ENCODE data around the gene PIKFYVE.
"Not testable (repeated sequence)": the region's sequence is repeated elsewhere in the genome, so short reads cannot be mapped to it uniquely, and the experiment has no call there.

Gene PIKFYVE

DNA sequence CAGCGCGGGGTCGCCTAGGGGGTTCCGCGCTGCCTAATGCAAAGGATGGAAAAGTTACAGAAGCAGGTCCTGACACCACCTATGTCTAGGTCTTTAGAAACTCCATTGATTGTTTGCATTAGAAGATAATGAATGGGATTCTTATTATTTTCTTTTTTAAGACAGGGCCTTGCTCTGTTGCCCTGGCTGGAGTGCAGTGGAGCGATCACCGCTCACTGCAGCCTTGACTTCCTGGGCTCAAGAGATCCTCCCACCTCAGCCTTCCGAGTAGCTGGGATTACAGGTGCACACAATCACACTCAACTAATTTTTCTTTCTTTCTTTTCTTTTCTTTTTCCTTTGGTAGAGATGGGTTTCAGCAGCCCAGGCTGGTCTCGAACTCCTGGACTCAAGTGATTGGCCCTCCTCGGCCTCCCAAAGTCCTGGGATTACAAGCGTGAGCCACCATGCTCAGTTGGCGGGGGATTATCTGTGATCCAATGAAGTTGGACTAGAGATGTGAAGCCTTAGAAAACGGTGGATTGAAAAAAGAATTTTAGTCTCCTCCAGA lies 10.4 kb upstream of the PIKFYVE start:
- no peak for DNase-seq

DNA sequence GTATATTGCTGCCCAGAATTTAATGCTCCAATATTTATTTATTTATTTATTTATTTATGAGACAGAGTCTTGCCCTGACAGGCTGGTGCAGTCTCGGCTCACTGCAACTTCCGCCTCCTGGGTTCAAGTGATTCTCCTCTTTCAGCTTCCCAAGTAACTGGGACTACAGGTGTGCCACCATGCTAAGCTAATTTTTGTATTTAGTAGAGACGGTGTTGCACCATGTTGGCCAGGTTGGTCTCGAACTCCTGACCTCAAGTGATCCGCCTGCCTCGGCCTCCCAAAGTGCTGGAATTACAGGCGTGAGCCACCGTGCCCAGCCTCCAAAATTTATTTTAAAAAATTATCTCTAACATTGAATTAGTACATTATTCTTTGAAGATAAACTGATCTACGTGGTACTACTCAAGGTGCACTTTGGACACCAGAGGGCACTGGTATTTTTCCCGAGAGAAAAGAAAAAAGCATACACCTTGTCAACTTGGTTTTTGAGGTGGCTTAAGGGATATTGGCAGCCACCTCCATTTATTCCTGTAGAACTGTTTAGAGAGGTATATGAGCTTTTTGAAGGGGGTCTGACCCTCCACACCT lies 9.8 kb upstream of the PIKFYVE start:
- DNase-seq = no peak

DNA sequence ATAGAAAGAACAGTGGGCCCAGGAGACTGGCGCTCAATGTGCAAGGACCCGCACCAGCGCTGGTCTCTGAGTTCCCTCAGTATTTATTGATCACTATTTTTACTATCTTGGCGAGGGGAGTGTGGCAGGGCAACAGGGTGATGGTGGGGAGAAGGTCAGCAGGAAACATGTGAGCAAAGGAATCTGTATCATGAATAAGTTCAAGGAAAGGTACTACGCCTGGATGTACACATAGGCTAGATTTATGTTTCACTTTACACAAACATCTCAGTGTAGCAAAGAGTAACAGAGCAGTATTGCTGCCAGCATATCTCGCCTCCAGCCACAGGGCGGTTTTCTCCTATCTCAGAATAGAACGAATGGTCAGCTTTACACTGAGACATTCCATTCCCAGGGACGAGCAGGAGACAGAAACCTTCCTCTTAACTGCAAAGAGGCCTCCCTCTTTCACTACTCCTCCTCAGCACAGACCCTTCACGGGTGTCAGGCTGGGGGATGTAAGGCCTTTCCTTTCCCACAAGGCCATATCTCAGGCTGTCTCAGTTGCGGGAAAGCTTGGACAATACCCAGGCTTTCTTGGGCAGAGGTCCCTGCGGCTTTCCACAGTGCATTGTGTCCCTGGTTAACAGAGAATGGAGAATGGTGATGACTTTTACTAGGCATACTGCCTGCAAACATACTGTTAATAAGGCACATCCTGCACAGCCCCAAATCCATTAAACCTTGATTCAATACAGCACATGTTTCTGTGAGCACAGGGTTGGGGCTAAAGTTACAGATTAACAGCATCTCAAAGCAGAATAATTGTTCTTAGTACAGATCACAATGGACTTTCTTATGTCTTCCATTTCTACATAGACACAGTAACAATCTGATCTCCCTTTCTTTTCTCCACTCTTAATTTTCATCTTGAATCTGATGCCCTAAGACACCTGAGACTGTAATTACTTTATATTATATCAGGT lies 8.9 kb upstream of the PIKFYVE start:
- DNase-seq = not testable (repeated sequence)

DNA sequence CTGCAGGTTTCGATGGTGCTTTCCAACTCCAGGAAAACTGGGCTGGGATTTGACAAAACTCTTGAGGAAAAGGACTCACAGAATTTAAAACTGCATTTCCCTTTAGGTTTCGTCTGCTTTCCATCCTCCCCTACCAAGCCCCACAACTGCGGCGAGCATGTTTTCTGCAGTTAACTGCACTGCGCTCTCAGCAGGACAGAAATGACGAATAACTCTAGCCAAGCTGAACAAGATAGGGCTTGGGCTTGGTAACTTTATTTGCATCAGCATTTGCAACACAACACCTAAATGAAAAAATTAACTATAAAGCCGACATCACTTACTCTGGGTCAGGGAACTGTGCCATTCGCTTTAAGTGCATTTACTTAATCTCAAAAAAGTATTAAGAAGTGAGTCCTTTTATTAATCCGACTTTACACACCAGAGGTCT lies 669 bp upstream of the PIKFYVE start:
- no peak for DNase-seq

DNA sequence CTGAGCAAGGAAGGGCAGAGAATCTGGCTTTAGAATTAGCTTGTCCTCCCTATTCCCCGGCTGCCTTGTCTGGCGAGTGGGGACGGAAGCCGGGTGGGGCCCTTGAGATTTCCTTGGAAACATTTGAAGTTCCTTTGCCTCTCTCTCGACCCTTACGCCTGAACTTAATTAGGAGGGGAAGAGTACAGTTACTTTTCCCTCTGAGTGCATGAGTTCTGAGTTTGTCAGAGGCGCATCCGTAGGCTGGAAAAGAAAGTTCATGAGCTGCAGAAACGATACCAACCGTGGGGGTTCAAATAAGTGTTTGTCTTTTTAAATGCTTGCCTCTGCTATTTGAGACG lies 468 bp downstream of the PIKFYVE start:
- DNase-seq = peak; percentile 8

DNA sequence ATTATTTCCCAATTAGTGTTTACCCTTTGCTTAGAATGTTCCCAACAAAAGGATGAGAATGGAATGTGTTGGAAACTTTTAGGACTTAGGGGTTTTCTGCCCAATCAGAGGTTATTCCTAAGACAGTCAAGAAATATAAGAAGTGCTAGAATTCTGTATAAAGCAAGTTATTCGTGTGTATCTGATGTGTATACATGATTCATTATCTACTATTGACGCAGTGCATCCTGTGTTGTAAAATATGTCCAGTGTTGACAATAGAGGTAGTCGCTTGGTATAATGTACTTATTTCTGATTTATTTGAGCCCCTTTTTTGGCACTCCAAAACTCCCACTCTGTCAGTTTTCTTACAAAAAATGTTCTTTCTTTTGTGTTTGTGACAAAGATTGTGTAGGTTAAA lies 881 bp downstream of the PIKFYVE start:
- no peak for DNase-seq

DNA sequence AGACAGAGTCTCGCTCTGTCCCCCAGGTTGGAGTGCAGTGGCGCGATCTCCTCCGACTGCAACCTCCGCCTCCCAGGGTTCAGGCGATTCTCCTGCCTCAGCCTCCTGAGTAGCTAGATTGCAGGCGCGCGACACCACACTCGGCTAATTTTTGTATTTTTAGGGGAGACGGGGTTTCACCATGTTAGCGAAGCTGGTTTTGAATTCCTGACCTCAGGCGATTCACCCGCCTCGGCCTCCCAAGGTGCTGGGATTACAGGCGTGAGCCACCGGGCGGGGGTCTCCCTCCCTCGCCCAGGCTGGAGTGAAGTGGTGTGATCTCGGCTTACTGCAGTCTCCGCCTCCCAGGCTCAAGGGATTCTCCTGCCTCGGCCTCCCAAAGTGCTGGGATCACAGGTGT lies 1.5 kb downstream of the PIKFYVE start:
- DNase-seq = not testable (repeated sequence)

DNA sequence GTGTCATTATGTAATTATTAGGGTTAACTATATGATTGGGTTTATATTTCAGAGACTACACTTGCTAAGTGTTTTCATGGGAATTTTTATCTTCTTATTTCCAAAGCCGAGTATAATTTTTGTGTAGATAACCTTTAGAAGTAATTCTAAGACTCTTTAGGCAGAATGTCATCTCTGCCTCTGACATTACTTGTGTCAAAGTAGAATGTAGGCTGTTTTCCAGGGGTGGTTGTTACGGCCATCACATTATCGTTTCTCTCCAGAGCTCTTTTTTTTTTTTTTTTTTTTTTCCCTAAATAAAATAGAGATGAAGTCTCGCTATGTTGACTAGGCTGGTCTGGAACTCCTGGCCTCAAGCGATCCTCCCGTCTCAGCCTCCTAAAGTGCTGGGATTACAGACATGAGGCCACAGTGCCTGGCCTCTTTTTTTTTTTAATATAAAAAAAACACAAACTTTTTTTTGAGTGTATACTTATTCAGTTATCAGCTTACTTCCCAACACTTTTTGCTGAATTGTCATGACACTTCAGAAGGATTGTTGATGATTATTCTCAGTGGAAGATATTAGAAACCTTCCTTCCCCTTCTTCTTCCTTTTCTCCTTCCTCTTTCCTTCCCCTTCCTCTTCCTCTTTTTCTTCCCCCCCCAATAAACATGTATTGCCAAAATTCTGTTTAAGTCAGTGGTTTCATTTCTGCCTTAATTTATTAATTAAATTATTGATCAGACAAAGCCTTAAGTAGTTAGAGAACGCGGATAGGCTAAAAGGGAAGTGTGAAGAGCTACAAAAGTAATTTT lies 2.3 kb downstream of the PIKFYVE start:
- DNase-seq = no peak

DNA sequence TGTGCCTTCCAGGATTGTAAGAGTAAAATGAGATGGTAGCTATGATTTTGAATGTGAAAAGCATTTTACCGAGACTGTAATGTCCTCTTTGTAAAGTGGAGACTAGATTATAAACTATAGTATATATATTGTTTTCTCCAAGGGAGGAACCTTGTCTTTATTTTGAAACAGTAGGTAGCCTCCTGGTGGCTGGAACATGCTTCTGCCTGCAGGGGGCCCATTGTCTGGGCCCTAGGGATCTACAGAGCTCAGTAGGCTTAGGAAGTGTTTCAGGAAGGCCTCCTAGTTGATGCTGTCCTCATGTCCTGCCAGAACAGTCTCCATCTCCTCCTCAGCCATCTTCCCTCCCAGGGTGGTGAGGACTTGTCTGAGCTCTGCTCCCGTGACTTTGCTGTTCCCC lies 3.0 kb downstream of the PIKFYVE start:
- DNase-seq = no peak

DNA sequence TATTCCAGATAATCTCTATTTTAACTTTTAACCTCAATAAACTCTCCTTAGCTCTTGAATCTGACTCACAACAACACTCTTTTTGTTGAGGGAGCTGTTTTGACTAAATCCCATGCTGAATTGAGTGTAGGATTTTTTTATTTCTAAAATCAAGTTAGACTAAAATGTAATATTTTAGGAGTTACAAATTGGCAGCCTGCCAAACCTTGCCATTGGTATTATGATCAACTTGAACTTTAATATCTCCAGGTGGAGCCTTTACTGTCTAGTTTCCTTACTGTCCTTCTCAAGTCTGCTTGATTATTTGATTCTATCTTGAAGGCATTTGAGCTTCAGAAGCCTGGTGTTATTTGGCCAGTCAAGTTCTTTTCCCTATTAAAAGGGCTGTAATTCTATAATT lies 8.7 kb downstream of the PIKFYVE start:
- no peak for DNase-seq

DNA sequence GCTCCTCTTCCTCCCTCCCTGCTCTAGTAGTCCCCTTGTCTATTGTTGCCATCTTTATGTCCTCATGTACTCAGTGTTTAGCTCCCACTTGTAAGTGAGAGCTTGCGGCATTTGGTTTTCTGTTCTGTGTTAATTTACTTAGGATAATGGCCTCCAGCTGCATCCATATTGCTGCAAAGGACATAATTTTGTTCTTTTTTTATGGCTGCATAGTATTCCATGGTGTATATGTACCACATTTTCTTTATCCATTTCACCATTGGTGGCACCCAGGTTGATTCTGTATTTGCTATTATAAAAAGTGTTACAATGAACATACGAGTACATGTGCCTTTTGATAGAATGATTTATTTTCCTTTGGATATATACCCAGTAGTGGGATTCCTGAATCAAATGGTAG lies 12.5 kb downstream of the PIKFYVE start:
- no peak for DNase-seq

DNA sequence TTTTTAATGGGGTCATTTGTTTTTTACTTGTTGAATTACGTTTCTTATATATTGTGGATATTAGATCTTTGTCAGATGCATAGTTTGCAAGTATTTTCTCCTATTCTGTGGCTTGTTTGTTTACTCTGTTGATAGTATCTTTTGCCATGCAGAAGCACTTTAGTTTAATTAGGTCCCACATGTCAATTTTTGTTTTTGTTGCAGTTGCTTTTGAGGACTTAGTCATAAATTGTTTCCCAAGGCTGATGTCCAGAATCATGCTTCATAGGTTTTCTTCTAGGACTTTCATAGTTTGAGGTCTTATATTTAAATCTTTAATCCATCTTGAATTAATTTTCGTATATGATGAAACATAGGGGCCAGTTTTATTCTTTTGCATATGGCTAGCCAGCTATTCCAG lies 13.2 kb downstream of the PIKFYVE start:
- no peak for DNase-seq

DNA sequence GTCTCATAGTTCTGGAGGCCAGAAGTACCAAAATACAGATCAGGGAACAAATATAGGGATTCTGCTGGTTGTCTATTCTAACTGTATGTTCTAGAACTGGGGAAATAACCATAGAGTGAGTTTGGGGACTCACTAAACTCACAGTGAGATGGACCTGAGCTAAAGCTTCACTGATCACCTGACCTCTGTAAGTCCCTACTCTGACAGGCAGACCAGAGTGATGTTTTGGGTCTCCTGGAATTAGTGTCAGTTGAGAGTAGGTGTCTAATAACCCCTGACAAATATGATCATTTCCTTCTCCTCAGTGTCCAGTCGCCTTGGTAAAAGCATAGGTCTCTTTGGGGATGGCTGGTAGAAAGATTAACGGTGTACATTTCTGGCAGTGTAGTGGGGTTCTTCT lies 14.2 kb downstream of the PIKFYVE start:
- no peak for DNase-seq

DNA sequence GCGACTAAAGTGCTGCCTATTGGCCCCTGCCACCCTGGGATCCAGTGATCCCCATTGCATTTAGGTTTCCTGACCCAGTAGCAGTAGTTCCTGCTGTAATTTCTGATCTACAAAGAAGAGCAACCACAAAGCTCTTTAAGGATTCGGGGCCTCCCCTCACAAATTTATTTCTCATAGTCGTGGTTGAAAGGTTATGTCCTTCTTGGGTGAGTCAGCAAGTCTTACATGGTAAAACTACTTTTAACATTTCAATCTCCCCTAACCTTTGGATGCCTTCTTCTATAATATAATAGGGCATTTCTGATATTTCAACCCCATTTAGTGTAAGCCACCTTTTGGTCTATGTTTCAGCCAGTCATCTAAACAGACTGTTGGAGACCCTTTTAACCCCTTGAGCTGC lies 14.9 kb downstream of the PIKFYVE start:
- DNase-seq = no peak

DNA sequence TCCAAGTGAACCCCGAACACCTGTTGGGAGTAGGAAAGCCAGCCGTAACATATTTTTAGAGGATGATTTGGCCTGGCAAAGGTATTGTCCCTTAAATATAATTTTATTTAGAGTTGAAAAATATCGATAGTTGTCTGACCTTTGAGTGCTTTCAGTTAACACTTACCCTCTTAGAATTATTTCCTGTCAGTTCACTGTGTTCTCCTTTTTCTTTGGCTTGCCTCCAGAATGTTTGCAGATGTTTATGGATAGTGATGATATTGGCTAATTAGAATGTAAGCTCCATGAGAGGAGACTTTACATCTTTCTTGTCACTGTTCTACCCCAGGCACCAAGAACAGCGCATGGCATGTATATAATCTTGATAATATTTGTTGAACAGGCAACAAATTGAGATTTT lies 19.8 kb downstream of the PIKFYVE start:
- DNase-seq = no peak

DNA sequence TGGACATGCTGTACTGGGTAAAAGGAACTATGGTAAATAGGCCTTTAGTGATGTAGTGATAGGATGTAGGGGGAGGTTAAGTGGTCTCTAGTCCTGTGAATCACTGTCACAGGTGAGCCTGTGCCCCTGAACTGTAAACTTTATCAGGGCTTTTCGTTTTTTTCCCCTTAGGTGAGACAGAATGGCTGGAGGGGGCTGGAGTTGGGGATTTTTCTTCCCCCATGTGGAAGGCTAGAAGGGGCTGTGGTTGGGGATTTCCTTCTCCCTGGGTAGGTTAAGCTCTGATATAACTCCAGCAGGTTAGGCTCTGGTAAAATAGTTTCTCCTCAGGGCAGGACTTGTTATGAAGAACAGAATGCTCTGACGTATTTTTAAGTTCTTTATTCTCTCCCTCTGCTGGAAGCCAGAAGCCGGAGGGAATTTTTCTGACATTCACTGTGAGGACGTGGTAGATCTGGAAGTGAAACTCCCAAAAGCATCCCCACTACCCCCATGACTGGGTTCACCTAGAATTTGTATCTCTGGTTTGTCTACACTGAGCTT lies 28.5 kb downstream of the PIKFYVE start:
- no peak for DNase-seq

DNA sequence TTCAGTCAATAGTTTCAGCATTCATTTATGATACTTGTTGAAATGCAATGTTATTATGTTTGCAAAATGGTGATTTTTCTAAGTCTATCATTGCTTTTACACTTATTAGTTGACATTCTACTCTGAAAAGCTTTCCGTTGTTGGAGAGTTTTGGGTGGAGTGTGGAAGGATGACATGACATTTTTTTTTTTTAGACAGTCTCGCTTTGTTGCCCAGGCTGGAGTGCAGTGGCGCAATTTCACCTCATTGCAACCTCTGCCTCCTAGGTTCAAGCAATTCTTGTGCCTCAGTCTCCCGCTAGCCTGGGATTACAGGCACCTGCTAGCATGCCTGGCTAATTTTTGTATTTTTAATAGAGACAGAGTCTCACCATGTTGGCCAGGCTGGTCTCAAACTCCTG lies 29.8 kb downstream of the PIKFYVE start:
- no peak for DNase-seq

DNA sequence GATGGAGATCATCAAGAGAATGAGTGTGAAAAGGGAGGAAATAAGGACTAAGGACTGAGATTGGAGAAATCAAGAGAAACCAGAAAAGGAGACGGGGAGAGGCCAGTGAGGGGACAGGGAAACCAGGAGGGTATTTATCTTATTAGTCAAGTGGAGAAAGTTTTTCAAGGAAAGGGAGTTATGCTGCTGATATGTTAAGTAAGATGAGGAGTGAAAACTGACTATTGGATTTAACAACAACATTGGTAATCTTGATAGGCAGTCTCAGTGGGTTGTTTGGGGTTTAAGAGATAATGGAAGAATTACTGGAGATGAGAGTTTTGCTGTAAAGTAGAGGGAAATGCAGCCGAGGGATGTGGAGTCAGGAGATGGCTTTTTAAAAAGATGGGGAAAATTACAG lies 30.6 kb downstream of the PIKFYVE start:
- DNase-seq = no peak

DNA sequence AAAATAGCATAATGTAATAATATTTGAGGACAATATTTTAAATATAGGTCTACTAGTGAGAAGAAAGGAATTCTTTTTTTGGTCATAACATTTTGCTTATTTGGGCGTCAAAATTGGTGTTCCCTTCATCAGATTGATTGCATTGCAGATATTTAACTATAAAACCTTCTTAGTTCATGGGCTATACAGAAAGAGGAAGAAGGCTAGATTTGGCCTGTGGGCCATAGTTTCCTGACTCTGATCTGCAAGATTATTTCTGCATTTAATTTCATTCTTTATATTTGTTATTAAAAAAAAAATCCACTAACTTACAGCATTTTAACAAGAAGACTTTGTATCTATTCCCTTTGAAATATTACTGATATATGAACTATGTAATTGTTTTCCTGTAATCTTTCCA lies 31.9 kb downstream of the PIKFYVE start:
- DNase-seq = no peak

DNA sequence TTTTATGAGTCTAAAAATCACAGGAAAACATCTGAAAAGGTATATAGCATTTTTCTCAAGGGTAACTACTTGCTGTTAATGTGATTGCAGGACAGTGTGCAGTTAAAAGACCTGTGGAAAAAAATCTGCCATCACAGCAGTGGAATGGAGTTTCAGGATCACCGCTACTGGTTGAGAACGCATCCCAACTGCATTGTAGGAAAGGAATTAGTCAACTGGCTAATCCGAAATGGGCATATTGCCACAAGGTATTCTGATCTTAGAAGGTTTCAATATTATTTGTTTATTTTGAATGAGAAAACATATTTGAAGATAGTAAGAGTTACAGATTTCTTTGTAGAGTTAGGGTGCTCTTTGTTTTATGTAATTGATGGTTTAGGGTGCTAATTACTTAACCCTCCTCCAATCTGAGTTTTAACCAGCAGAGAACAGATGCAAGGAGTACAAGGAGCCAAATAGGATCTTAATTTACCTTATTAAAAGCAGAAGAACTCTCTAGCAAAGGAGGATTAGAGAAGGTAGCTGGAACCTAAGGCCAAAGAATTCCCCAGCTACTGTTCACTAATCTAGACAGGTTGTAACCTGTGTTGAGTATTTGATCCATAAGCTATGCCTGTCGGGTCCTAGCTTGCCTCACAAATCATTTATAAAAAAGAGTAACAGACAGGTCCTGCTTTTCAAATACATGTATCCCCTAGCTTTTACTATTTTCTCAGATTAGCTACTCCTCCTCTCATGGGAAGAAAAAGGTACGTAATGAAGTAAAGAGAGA lies 35.0 kb downstream of the PIKFYVE start:
- DNase-seq = no peak

DNA sequence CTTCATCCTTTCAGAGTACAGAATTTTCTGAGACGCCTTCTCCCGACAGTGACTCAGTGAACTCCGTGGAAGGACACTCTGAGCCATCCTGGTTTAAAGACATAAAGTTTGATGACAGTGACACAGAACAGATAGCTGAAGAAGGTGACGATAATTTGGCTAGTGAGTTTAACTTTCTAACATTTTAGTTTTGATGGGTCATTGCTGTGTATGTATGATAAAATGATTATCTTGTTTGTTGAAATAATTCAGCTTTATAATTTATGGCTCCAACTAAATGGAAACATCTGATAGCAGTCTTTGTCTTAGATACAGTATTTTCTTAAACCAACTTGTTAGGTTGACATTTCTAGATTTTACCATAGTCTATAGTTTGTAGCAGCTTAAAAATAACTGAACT lies 38.1 kb downstream of the PIKFYVE start:
- DNase-seq = no peak

DNA sequence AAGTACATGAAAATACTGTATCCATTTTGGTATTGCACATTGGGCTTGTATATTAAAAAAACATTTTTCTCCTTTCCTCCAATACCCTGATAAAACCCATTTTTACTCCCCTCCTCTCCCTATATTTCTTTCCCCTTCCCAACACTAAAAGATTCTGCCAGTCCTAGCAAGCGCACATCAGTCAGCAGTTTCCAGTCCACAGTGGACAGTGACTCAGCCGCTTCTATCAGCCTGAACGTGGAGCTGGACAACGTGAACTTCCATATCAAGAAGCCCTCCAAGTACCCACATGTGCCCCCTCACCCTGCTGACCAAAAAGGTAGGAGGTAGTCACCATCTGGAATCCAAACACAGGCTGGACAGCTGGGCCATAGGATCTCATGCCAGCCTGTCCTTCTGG lies 38.6 kb downstream of the PIKFYVE start:
- DNase-seq = no peak

Data from amniotic stem cell (primary cell).